ENCODE data around the gene DYNC2LI1. TPM values are rescaled to one million over a fixed set of nuclear protein-coding genes. Genes with fewer than 3 reads are reported as not detected.
A peak's percentile ranks its signal among the peaks of the same experiment; 100 is the strongest.

DYNC2LI1 gene
- polyA plus RNA-seq, 2 of the 4 experiments (the other 2 are of a cell fraction), result 22.2 to 44.3 TPM

GRCh38 chr2:43758739-43759138, 15.1 kb upstream of the DYNC2LI1 start:
- ChIA-PET CTCF (interaction anchor here (1.1 kb wide), 1 partner anchor 9 kb away, joined by 4 read pairs; no protein-coding TSS in a partner anchor), POLR2A (interaction anchor here (1.0 kb wide), 1 partner anchor 115 kb away, joined by 3 read pairs; no protein-coding TSS in a partner anchor)
- Histone ChIP-seq H3K9me3 (no peaks in the 10 kb centered on the region), H3K4me3 (no peak overlapping the region), H3K4me2 (peak overlapping the region; percentile 55), H3K4me1 (peaks cover 32% of the 10 kb centered on the region), H3K27ac (peak overlapping the region; percentile 35 to 65; a peak in 4 of 6 replicates)
- TF ChIP-seq MAFK (IDR thresholded peaks at IDR 0.05; ENCODE audit: partially characterized antibody) (no peak), HOXA7 (CRISPR knock-in tag; IDR thresholded peaks at IDR 0.05) (no peak), CBX8 (IDR thresholded peaks at IDR 0.05) (no peak), RCOR1 (IDR thresholded peaks at IDR 0.05; ENCODE audit: low read depth, low read length) (no peak), HEYL (CRISPR knock-in tag; IDR thresholded peaks at IDR 0.05) (no peak), SREBF2 (IDR thresholded peaks at IDR 0.05) (no peak)
- DNase-seq (ENCODE audit: low read depth in 1 of 2, low spot score in 1 of 2), result peak in 1 of 2 experiments; percentile 19
- peak in 1 of 2 experiments; percentile 44; a peak in 3 of 6 replicates for ATAC-seq
- FAIRE-seq, result no peak
- 53% methylated on average over 3 of the region's 3 CpGs for WGBS (ENCODE audit: missing lambda C conversion rate)

- ChIA-PET CTCF (no interaction called here), POLR2A (interaction anchor here (1.0 kb wide), 1 partner anchor 115 kb away, joined by 3 read pairs; no protein-coding TSS in a partner anchor)
- Histone ChIP-seq H3K4me1 (peaks cover 35% of the 10 kb centered on the region), H3K4me2 (peak overlapping the region; percentile 55), H3K4me3 (no peak overlapping the region), H3K9me3 (no peaks in the 10 kb centered on the region), H3K27ac (peak overlapping the region; percentile 35 to 65)
- peak; percentile 90 for FAIRE-seq
- peak; percentile 15 to 82 for DNase-seq (ENCODE audit: low read depth in 1 of 2, low spot score in 1 of 2)
- peak; percentile 81 to 95 for ATAC-seq
- no peak for TF ChIP-seq CTCF (IDR thresholded peaks at IDR 0.05)
- no peak for TF ChIP-seq CEBPB (IDR thresholded peaks at IDR 0.05)
- no peak for TF ChIP-seq TP53 (CRISPR knock-in tag; IDR thresholded peaks at IDR 0.05)
- peak; percentile 42; the same call in 1 of the 2 replicates for TF ChIP-seq JUNB (IDR thresholded peaks at IDR 0.05)
- no peak for TF ChIP-seq PBX3 (IDR thresholded peaks at IDR 0.05)
- no peak for TF ChIP-seq FOSL2 (IDR thresholded peaks at IDR 0.05)
- peak; percentile 80 for TF ChIP-seq FOSL2 (CRISPR knock-in tag; IDR thresholded peaks at IDR 0.05)
- TF ChIP-seq KDM5A (IDR thresholded peaks at IDR 0.05), result no peak
- no peak for TF ChIP-seq HEYL (CRISPR knock-in tag; IDR thresholded peaks at IDR 0.05)
- no peak for TF ChIP-seq RNF2 (IDR thresholded peaks at IDR 0.05; ENCODE audit: borderline replicate concordance, low read depth)
- TF ChIP-seq E2F6 (IDR thresholded peaks at IDR 0.05; ENCODE audit: borderline replicate concordance, low read depth), result no peak
- TF ChIP-seq ZC3H11A (IDR thresholded peaks at IDR 0.05), result no peak
- TF ChIP-seq TFCP2L1 (CRISPR knock-in tag; IDR thresholded peaks at IDR 0.05), result no peak
- TF ChIP-seq ZFP36 (IDR thresholded peaks at IDR 0.05; ENCODE audit: borderline replicate concordance, partially characterized antibody), result no peak
- no peak for TF ChIP-seq HOXB13 (CRISPR knock-in tag; IDR thresholded peaks at IDR 0.05; ENCODE audit: low read depth)
- peak; percentile 26; the same call in 1 of the 2 replicates for TF ChIP-seq USF2 (IDR thresholded peaks at IDR 0.05)
- TF ChIP-seq CBX8 (IDR thresholded peaks at IDR 0.05), result no peak
- no peak for TF ChIP-seq HES2 (IDR thresholded peaks at IDR 0.05)
- no peak; the same call in none of the 2 replicates for TF ChIP-seq MAX (IDR thresholded peaks at IDR 0.05)
- TF ChIP-seq ZSCAN20 (CRISPR knock-in tag; IDR thresholded peaks at IDR 0.05), result no peak
- peak; percentile 44; the same call in 1 of the 2 replicates for TF ChIP-seq GATA3 (IDR thresholded peaks at IDR 0.05; ENCODE audit: borderline replicate concordance)
- no peak for TF ChIP-seq HOXB5 (CRISPR knock-in tag; IDR thresholded peaks at IDR 0.05)
- TF ChIP-seq HOXA7 (CRISPR knock-in tag; IDR thresholded peaks at IDR 0.05), result no peak
- no peak for TF ChIP-seq SREBF2 (IDR thresholded peaks at IDR 0.05)
- no peak for TF ChIP-seq REST (IDR thresholded peaks at IDR 0.05)
- no peak for TF ChIP-seq NR3C1 (IDR thresholded peaks at IDR 0.05)
- TF ChIP-seq ELK1 (IDR thresholded peaks at IDR 0.05; ENCODE audit: low read depth, low read length), result no peak
Measured at GRCh38 chr2:43759195-43759594, 14.6 kb upstream of the DYNC2LI1 start.

All from A549 (cell line).